Activated CD4-positive, alpha-beta T cell treated with anti-CD3 and anti-CD28 coated beads, Interleukin-2, amount 10 ng/mL, durations not matched to agents 24 days and 14 days (primary cell): ENCODE data around the gene ECPAS. TPM values are rescaled to one million over a fixed set of nuclear protein-coding genes. Genes with fewer than 3 reads are reported as not detected.
"Not testable (repeated sequence)": the region's sequence is repeated elsewhere in the genome, so short reads cannot be mapped to it uniquely, and the experiment has no call there.

Experiments used
- DNase-seq: peaks from one replicate; pipeline ENCODE4 v3.0.0; 2022
- H3K27ac Mint-ChIP-seq: one replicate; pipeline ENCODE4 v1.8.0; 2022; ENCODE audit warnings: mild to moderate bottlenecking, mixed read lengths
- H3K27me3 Mint-ChIP-seq: one replicate; pipeline ENCODE4 v1.8.0; 2022; ENCODE audit warnings: mixed read lengths
- H3K36me3 Mint-ChIP-seq: one replicate; pipeline ENCODE4 v1.8.0; 2022; ENCODE audit warnings: low read depth, mild to moderate bottlenecking, mixed read lengths
- H3K4me1 Mint-ChIP-seq: one replicate; pipeline ENCODE4 v1.8.0; 2021; ENCODE audit warnings: mixed read lengths
- H3K4me3 Mint-ChIP-seq: one replicate; pipeline ENCODE4 v1.8.0; 2022; ENCODE audit warnings: mild to moderate bottlenecking, moderate library complexity, mixed read lengths
- H3K9me3 Mint-ChIP-seq: one replicate; pipeline ENCODE4 v1.8.0; 2021; ENCODE audit warnings: mixed read lengths
- intact Hi-C: fragments of 100-400 bp; cut with micrococcal nuclease; formaldehyde crosslinking; loops from one replicate; pipeline ENCODE4 v1.15.1; 2023
- total RNA-seq: library from RNA; stranded (reverse); gene quantifications from 2 replicates; pipeline ENCODE4 v1.2.3, GENCODE V29; 2022

ECPAS gene
- total RNA-seq, 1 donor from 2014 or later, result 117 TPM

DNA sequence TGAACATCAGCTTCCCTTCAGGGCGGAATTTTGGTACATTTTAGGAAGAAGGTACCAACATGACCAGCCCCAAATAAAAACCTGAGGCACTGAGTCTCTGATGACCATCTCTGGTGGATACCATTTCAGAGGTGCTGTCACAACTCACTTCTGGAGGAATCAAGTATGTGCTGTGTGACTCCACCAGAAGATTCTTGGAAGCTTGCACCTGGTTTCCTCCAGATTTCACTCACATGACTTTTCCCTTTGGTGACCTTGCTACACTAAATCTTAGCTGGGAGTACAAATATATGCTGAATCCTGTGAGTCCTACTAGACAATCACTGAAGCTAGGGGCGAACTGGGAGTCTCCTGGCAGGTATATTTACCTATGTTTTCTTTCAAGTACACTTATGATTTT, 28.5 kb downstream of the ECPAS start:
- no peak for DNase-seq
- H3K4me3 Mint-ChIP-seq, result no peak overlapping the region
- H3K36me3 Mint-ChIP-seq, result peaks cover 8% of the 10 kb centered on the region
- intact Hi-C loops, result no loop called here
- H3K27me3 Mint-ChIP-seq, result no peaks in the 10 kb centered on the region
- peaks cover 10% of the 10 kb centered on the region for H3K4me1 Mint-ChIP-seq
- H3K9me3 Mint-ChIP-seq, result no peaks in the 10 kb centered on the region
- no peak overlapping the region for H3K27ac Mint-ChIP-seq

- no peaks in the 10 kb centered on the region for H3K9me3 Mint-ChIP-seq
- H3K27ac Mint-ChIP-seq, result no peak overlapping the region
- no peak overlapping the region for H3K4me3 Mint-ChIP-seq
- peaks cover 10% of the 10 kb centered on the region for H3K4me1 Mint-ChIP-seq
- H3K27me3 Mint-ChIP-seq, result no peaks in the 10 kb centered on the region
- no peak for DNase-seq
- intact Hi-C loops, result no loop called here
- H3K36me3 Mint-ChIP-seq, result peaks cover 11% of the 10 kb centered on the region
These were observed 29.4 kb downstream of the ECPAS start for GRCh38 chr9:111454751-111455150.

DNA sequence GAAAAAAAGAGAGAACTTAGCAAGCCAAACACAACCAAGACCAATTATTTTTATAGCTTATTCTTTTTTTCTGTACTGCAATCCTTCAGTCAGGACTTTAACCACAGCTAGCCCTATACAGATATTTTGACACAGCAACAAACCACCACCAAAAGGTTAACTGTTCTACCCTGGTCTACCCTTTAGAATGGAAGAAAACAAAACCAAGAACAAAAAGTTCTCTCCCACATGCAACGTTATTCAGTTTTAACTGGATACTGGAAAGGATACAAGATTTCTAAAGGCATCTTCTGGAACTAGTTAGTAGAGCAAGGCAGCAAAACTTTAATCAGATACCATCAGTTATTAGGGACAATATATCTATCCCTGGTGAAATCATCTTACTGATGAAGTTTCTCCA, 32.6 kb downstream of the ECPAS start:
- Mint-ChIP-seq H3K9me3 (no peaks in the 10 kb centered on the region), H3K36me3 (peaks cover 22% of the 10 kb centered on the region), H3K27me3 (no peaks in the 10 kb centered on the region), H3K4me3 (no peak overlapping the region), H3K27ac (no peak overlapping the region), H3K4me1 (peaks cover 3% of the 10 kb centered on the region)
- intact Hi-C loops, result no loop called here
- DNase-seq, result no peak

DNA sequence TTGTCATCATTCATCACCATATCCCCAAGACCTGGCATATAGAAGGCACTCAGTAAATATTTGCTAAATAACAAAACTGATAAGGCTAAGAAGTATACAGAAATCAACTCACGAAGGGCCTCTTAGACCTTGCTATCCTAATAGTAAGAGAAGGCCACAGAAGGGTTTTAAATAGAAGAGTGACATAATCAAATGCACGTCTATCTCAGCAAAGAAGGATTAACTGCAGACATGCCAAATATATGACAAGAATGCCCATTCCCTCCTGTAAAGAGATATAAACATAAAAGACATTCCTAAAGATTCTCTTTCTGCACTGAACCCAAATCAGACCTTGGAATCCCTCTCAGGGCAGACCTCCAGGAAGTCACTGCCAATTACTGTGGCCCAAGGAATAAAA, 34.1 kb downstream of the ECPAS start:
- H3K4me3 Mint-ChIP-seq, result no peak overlapping the region
- H3K27me3 Mint-ChIP-seq, result no peaks in the 10 kb centered on the region
- no peak overlapping the region for H3K27ac Mint-ChIP-seq
- H3K36me3 Mint-ChIP-seq, result peaks cover 31% of the 10 kb centered on the region
- intact Hi-C loops, result no loop called here
- no peaks in the 10 kb centered on the region for H3K4me1 Mint-ChIP-seq
- DNase-seq, result no peak
- no peaks in the 10 kb centered on the region for H3K9me3 Mint-ChIP-seq

GRCh38 chr9:111449705-111450104, 34.5 kb downstream of the ECPAS start:
- no peaks in the 10 kb centered on the region for H3K4me1 Mint-ChIP-seq
- intact Hi-C loops, result no loop called here
- no peak for DNase-seq
- no peak overlapping the region for H3K27ac Mint-ChIP-seq
- H3K4me3 Mint-ChIP-seq, result no peak overlapping the region
- no peaks in the 10 kb centered on the region for H3K27me3 Mint-ChIP-seq
- peaks cover 32% of the 10 kb centered on the region for H3K36me3 Mint-ChIP-seq
- H3K9me3 Mint-ChIP-seq, result no peaks in the 10 kb centered on the region

- not testable (repeated sequence) for H3K9me3 Mint-ChIP-seq, H3K27me3 Mint-ChIP-seq
These were observed 38.4 kb downstream of the ECPAS start for GRCh38 chr9:111445799-111446198.

GRCh38 chr9:111443454-111443853, 40.7 kb downstream of the ECPAS start:
- no peak overlapping the region for H3K27ac Mint-ChIP-seq
- intact Hi-C loops, result loop anchor here (5.0 kb wide), 1 partner anchor 39 kb away; the partner anchor contains the start of gene ECPAS
- H3K4me1 Mint-ChIP-seq, result peaks cover 5% of the 10 kb centered on the region
- no peak overlapping the region for H3K4me3 Mint-ChIP-seq
- peaks cover 60% of the 10 kb centered on the region for H3K36me3 Mint-ChIP-seq
- no peak for DNase-seq
- H3K9me3 Mint-ChIP-seq, result no peaks in the 10 kb centered on the region
- no peaks in the 10 kb centered on the region for H3K27me3 Mint-ChIP-seq

More at GRCh38 chr9:111445799-111446198, 38.4 kb downstream of the ECPAS start:
- H3K4me1 Mint-ChIP-seq, H3K27ac Mint-ChIP-seq, H3K4me3 Mint-ChIP-seq, DNase-seq, intact Hi-C loops: not testable (repeated sequence)
- peaks cover 49% of the 10 kb centered on the region for H3K36me3 Mint-ChIP-seq

DNA sequence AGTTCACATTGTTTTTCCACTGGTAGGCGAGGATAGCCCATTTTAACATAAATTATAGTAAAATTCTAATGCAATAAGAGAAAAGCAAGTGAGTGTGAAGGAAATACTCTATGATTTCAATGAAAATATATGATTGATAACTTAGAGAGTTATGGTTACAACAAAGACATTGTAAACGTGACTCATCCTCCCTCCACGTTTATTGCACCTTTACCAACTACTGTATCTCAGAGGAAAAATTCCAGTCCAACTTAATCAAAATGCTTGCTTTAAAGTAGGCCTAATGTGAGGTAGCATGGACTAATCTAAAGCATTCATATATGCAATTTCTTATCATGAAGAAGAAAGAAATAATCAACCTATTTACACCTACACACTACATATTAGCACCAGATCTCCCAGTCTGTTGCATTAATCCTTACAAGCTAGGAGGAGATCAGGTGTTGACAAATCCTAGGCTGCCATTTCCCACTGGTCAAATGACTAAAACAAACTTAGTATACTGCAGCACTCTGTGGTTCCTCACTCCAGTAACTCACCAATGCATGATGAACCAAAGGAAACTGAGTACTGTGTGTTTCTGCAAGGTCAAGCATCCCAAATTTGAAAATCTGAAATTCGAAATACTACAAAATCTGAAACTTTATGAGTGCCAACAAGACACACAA, 41.7 kb downstream of the ECPAS start:
- no peaks in the 10 kb centered on the region for H3K27me3 Mint-ChIP-seq
- no peak overlapping the region for H3K27ac Mint-ChIP-seq

GRCh38 chr9:111440226-111440625, 44.0 kb downstream of the ECPAS start:
- H3K27ac Mint-ChIP-seq, result no peak overlapping the region
- DNase-seq, result no peak
- no peaks in the 10 kb centered on the region for H3K9me3 Mint-ChIP-seq
- intact Hi-C loops, result loop anchor here (5.0 kb wide), 1 partner anchor 42 kb away; the partner anchor contains the start of gene ECPAS
- H3K27me3 Mint-ChIP-seq, result no peaks in the 10 kb centered on the region
- H3K4me3 Mint-ChIP-seq, result no peak overlapping the region
- peaks cover 5% of the 10 kb centered on the region for H3K4me1 Mint-ChIP-seq
- H3K36me3 Mint-ChIP-seq, result peaks cover 58% of the 10 kb centered on the region

More for the DNA sequence above, 41.7 kb downstream of the ECPAS start:
- Mint-ChIP-seq H3K4me3 (no peak overlapping the region), H3K9me3 (no peaks in the 10 kb centered on the region), H3K36me3 (peaks cover 62% of the 10 kb centered on the region), H3K4me1 (peaks cover 5% of the 10 kb centered on the region)
- intact Hi-C loops, result loop anchor here (5.0 kb wide), 1 partner anchor 40 kb away; the partner anchor contains the start of gene ECPAS
- no peak for DNase-seq

DNA sequence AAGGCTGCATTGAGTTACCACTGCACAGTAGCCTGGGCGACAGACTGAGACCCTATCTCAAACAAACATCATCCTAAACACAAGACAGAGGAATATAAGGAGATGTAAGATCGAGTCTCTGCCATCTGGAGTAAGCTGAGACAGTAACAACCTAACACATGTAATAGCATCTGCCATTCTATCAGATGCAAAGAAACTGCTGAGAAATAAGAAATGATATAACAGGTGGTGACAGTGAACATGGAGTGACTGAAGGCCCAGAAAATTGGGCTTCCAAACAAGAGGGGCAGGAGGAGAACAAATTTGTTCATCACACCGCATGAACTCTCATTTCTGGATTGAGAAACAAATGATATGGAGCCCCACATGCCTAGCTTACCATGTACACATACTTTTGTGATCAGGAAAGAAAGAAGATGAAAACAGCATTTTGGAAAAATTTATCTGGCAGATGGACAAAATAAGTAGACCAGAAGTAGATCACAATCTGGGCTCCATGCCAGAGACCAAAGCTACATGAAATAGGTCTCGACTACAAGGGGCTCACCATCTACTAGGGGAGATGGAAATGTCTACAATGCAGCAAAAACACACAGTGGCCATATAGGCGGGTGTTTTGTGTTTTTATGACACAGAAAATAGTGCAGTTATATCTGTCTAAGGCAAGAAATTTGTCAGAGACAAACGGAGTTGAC, 45.5 kb downstream of the ECPAS start:
- Mint-ChIP-seq H3K27me3 (no peaks in the 10 kb centered on the region), H3K36me3 (peaks cover 49% of the 10 kb centered on the region), H3K4me1 (peaks cover 5% of the 10 kb centered on the region), H3K9me3 (no peaks in the 10 kb centered on the region), H3K27ac (no peak overlapping the region), H3K4me3 (no peak overlapping the region)
- intact Hi-C loops, result no loop called here
- DNase-seq, result no peak

- Mint-ChIP-seq H3K4me3 (no peak overlapping the region), H3K9me3 (no peaks in the 10 kb centered on the region), H3K27me3 (no peaks in the 10 kb centered on the region), H3K4me1 (peaks cover 3% of the 10 kb centered on the region), H3K27ac (no peak overlapping the region), H3K36me3 (peaks cover 48% of the 10 kb centered on the region)
- intact Hi-C loops, result no loop called here
- no peak for DNase-seq
These were observed 47.6 kb downstream of the ECPAS start for GRCh38 chr9:111436571-111436970.

- no peak overlapping the region for H3K27ac Mint-ChIP-seq
- H3K27me3 Mint-ChIP-seq, result no peaks in the 10 kb centered on the region
- no peaks in the 10 kb centered on the region for H3K4me1 Mint-ChIP-seq
- H3K4me3 Mint-ChIP-seq, result no peak overlapping the region
- H3K36me3 Mint-ChIP-seq, result peaks cover 48% of the 10 kb centered on the region
- intact Hi-C loops, result no loop called here
- DNase-seq, result no peak
- no peaks in the 10 kb centered on the region for H3K9me3 Mint-ChIP-seq
These were observed 51.1 kb downstream of the ECPAS start for GRCh38 chr9:111433082-111433481.

DNA sequence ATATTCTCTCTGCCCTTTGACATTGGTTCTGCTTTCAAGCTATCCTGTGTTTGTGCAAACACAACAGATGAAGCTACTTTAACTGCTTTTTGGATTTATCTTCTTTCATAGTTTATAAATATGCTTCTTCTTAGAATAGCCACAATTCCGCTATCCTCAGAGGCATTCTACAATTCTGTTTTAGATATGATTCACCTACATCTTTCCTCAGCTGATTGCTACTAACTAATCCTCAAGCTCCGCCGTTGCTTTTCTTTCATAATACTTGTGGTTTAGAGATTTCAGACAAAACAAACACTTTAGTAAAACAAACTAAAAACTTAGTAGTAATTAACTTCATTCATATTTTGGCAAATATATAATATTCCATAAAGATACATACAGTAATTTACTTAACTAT, 52.5 kb downstream of the ECPAS start:
- H3K4me3 Mint-ChIP-seq, result no peak overlapping the region
- no peaks in the 10 kb centered on the region for H3K9me3 Mint-ChIP-seq
- peaks cover 8% of the 10 kb centered on the region for H3K4me1 Mint-ChIP-seq
- no peak overlapping the region for H3K27ac Mint-ChIP-seq
- intact Hi-C loops, result no loop called here
- H3K36me3 Mint-ChIP-seq, result peaks cover 56% of the 10 kb centered on the region
- DNase-seq, result no peak
- no peaks in the 10 kb centered on the region for H3K27me3 Mint-ChIP-seq

- intact Hi-C loops, result no loop called here
- H3K27me3 Mint-ChIP-seq, result no peaks in the 10 kb centered on the region
- no peak overlapping the region for H3K27ac Mint-ChIP-seq
- no peak for DNase-seq
- peaks cover 8% of the 10 kb centered on the region for H3K4me1 Mint-ChIP-seq
- H3K9me3 Mint-ChIP-seq, result no peaks in the 10 kb centered on the region
- no peak overlapping the region for H3K4me3 Mint-ChIP-seq
- peaks cover 66% of the 10 kb centered on the region for H3K36me3 Mint-ChIP-seq
These were observed 55.0 kb downstream of the ECPAS start for GRCh38 chr9:111429175-111429574.
